Glutamatergic neuron (in vitro differentiated cells): ENCODE data around the gene MFAP3L. TPM values are rescaled to one million over a fixed set of nuclear protein-coding genes. Genes with fewer than 3 reads are reported as not detected.

Experiments used
- DNase-seq: peaks from one replicate; pipeline ENCODE4 v3.0.0; 2022
- H3K27ac Mint-ChIP-seq: one replicate; pipeline ENCODE4 v1.8.0; 2020; ENCODE audit warnings: mild to moderate bottlenecking, mixed read lengths, inconsistent platforms; ENCODE audit not compliant: unreplicated experiment
- H3K27me3 Mint-ChIP-seq: one replicate; pipeline ENCODE4 v1.8.0; 2020; ENCODE audit warnings: mild to moderate bottlenecking, moderate library complexity, mixed read lengths, inconsistent platforms; ENCODE audit not compliant: unreplicated experiment
- H3K36me3 Mint-ChIP-seq: one replicate; pipeline ENCODE4 v1.8.0; 2020; ENCODE audit warnings: mild to moderate bottlenecking, mixed read lengths, inconsistent platforms; ENCODE audit not compliant: unreplicated experiment
- H3K4me1 Mint-ChIP-seq: one replicate; pipeline ENCODE4 v1.8.0; 2020; ENCODE audit warnings: mild to moderate bottlenecking, low read depth, mixed read lengths, inconsistent platforms; ENCODE audit not compliant: unreplicated experiment
- H3K4me3 Mint-ChIP-seq: one replicate; pipeline ENCODE4 v1.8.0; 2020; ENCODE audit warnings: mild to moderate bottlenecking, mixed read lengths, inconsistent platforms; ENCODE audit not compliant: unreplicated experiment
- H3K9me3 Mint-ChIP-seq: one replicate; pipeline ENCODE4 v1.8.0; 2020; ENCODE audit warnings: mild to moderate bottlenecking, moderate library complexity, mixed read lengths, inconsistent platforms; ENCODE audit not compliant: unreplicated experiment
- CTCF ChIP-seq: fragments of 200-600 bp; sonication (generic); IDR thresholded peaks from one replicate; pipeline ENCODE4 v1.5.0; 2021; ENCODE audit not compliant: partially characterized antibody, unreplicated experiment
- total RNA-seq: library from RNA; stranded (reverse); fragmentation: NEBNext Ultra II Directional; extraction: Animal tissue kit (Norgen Biotek cat#: 25700); gene quantifications from one replicate; pipeline ENCODE4 v1.2.1, GENCODE V29; 2021; ENCODE audit not compliant: unreplicated experiment

The MFAP3L gene
- total RNA-seq, 1 donor from 2014 or later, result 8.4 TPM

DNA sequence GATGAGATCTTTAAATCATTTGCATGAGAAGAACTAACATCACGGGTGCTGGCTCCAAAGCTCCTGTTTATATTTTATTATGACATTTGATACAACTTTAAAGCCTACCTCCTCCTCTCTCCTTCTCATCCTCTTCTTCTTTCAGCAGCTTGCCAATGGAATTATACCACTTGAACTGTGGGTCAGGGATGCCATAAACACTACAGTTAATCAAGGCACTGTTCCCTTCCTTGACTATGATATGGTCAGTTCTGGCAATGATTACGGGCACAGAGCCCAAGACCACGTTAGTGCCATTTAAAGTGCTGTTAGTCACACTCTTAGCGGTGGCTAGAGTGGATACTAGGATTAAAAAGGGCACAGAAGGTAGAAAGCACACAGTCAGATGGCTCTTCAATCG, 20.7 kb downstream of the MFAP3L start:
- Mint-ChIP-seq H3K36me3 (no peaks in the 10 kb centered on the region), H3K27ac (no peak overlapping the region), H3K4me1 (no peaks in the 10 kb centered on the region), H3K9me3 (no peaks in the 10 kb centered on the region), H3K27me3 (no peaks in the 10 kb centered on the region), H3K4me3 (no peak overlapping the region)
- no peak for DNase-seq
- no peak for TF ChIP-seq CTCF

DNA sequence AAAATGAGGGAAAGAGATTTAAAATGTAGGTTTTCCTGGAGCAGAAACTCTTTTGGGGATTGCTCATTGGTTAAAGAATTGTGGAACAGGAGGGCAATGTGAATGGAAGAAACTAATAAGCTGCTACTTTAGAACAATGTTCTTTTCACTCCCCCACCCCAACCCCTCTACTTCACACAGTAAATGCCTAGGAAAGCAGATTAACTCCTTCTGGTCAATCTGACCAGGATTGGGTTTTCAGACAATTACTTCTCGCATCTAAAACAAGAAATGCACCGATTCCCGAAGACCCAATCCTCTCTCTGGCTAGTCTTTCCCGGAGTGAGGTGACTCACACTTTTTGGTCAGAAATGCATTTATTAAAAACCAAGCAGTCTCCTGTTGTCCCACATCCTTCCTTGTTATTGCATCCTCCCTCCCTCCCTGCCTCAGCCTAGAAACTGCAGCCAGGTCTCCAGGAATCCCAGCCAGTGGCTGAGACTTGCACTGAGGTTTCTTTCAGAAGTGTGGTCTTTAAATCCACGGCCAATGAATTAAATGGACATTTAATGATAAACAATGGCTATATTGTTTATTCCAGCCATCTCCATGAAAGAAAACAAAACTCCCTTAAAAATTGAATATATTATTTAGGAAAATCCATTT, 21.4 kb downstream of the MFAP3L start:
- DNase-seq, result no peak
- H3K4me1 Mint-ChIP-seq, result no peaks in the 10 kb centered on the region
- TF ChIP-seq CTCF, result no peak
- H3K36me3 Mint-ChIP-seq, result no peaks in the 10 kb centered on the region
- H3K27me3 Mint-ChIP-seq, result no peaks in the 10 kb centered on the region
- no peak overlapping the region for H3K27ac Mint-ChIP-seq
- H3K9me3 Mint-ChIP-seq, result no peaks in the 10 kb centered on the region
- H3K4me3 Mint-ChIP-seq, result no peak overlapping the region

- Mint-ChIP-seq H3K36me3 (no peaks in the 10 kb centered on the region), H3K4me1 (no peaks in the 10 kb centered on the region), H3K4me3 (no peak overlapping the region), H3K27me3 (no peaks in the 10 kb centered on the region), H3K27ac (no peak overlapping the region), H3K9me3 (no peaks in the 10 kb centered on the region)
- no peak for TF ChIP-seq CTCF
- no peak for DNase-seq
These were observed 22.8 kb downstream of the MFAP3L start for GRCh38 chr4:170003071-170004070.

- no peaks in the 10 kb centered on the region for H3K9me3 Mint-ChIP-seq
- peaks cover 4% of the 10 kb centered on the region for H3K4me1 Mint-ChIP-seq
- TF ChIP-seq CTCF, result no peak
- no peak overlapping the region for H3K27ac Mint-ChIP-seq
- no peak overlapping the region for H3K4me3 Mint-ChIP-seq
- H3K27me3 Mint-ChIP-seq, result peaks cover 2% of the 10 kb centered on the region
- no peak for DNase-seq
- no peaks in the 10 kb centered on the region for H3K36me3 Mint-ChIP-seq
These were observed 24.4 kb downstream of the MFAP3L start for GRCh38 chr4:170001745-170002267.
